Stimulated activated CD4-positive, alpha-beta T cell treated with anti-CD3 and anti-CD28 coated beads, Interleukin-12 subunit alpha, Interleukin-12 subunit beta, amount 100 ng/mL, for 4 hours (primary cell): Measurements from ENCODE around the gene MRAP.

Experiments
- DNase-seq: peaks from one replicate; pipeline ENCODE4 v3.0.0-alpha.2; 2020

Gene MRAP

GRCh38 chr21:32328595-32328994 lies 29.9 kb downstream of the MRAP start:
- no peak for DNase-seq

GRCh38 chr21:32329331-32329730 lies 30.7 kb downstream of the MRAP start:
- DNase-seq = no peak

GRCh38 chr21:32329776-32330175 lies 31.1 kb downstream of the MRAP start:
- DNase-seq = no peak

GRCh38 chr21:32330784-32331311 lies 32.2 kb downstream of the MRAP start:
- no peak for DNase-seq

- no peak for DNase-seq
Measured at GRCh38 chr21:32331444-32332305, 33.0 kb downstream of the MRAP start.

GRCh38 chr21:32332463-32332951 lies 33.9 kb downstream of the MRAP start:
- DNase-seq = no peak

GRCh38 chr21:32333953-32334673 lies 35.5 kb downstream of the MRAP start:
- DNase-seq = no peak

- no peak for DNase-seq
Measured at GRCh38 chr21:32334980-32335531, 36.4 kb downstream of the MRAP start.

- DNase-seq = no peak
Measured at GRCh38 chr21:32335601-32336575, 37.2 kb downstream of the MRAP start.

- DNase-seq = no peak
Measured at GRCh38 chr21:32336711-32337110, 38.1 kb downstream of the MRAP start.

- DNase-seq = no peak
Measured at GRCh38 chr21:32337206-32337605, 38.6 kb downstream of the MRAP start.

GRCh38 chr21:32338209-32338921 lies 39.7 kb downstream of the MRAP start:
- no peak for DNase-seq

- no peak for DNase-seq
Measured at GRCh38 chr21:32340863-32341848, 42.5 kb downstream of the MRAP start.

GRCh38 chr21:32346951-32347350 lies 48.3 kb downstream of the MRAP start:
- DNase-seq = no peak

- DNase-seq = no peak
Measured at GRCh38 chr21:32347351-32347750, 48.7 kb downstream of the MRAP start.

GRCh38 chr21:32347977-32348376 lies 49.3 kb downstream of the MRAP start:
- DNase-seq = no peak

- DNase-seq = no peak
Measured at GRCh38 chr21:32348604-32349332, 50.1 kb downstream of the MRAP start.

- DNase-seq = no peak
Measured at GRCh38 chr21:32349333-32349944, 50.8 kb downstream of the MRAP start.
